OCI-LY3 (cell line): ENCODE data around the gene GSDME.

ENCODE experiments used
- EZH2phosphoT487 ChIP-seq: fragments of 200-600 bp; shearing (Covaris generic); IDR thresholded peaks from 2 replicates; pipeline ENCODE4 v1.6.1; 2018; ENCODE audit warnings: antibody characterized with exemption, mixed run types, low read depth
- TF ChIP-seq, protein P1 (sequence below): fragments of 200-600, 300-600 bp; sonication (generic); IDR thresholded peaks from 2 replicates; pipeline ENCODE4 v1.5.1; 2014; ENCODE audit warnings: antibody characterized with exemption, low read length, low read depth

- TF ChIP-seq, protein P1, sequence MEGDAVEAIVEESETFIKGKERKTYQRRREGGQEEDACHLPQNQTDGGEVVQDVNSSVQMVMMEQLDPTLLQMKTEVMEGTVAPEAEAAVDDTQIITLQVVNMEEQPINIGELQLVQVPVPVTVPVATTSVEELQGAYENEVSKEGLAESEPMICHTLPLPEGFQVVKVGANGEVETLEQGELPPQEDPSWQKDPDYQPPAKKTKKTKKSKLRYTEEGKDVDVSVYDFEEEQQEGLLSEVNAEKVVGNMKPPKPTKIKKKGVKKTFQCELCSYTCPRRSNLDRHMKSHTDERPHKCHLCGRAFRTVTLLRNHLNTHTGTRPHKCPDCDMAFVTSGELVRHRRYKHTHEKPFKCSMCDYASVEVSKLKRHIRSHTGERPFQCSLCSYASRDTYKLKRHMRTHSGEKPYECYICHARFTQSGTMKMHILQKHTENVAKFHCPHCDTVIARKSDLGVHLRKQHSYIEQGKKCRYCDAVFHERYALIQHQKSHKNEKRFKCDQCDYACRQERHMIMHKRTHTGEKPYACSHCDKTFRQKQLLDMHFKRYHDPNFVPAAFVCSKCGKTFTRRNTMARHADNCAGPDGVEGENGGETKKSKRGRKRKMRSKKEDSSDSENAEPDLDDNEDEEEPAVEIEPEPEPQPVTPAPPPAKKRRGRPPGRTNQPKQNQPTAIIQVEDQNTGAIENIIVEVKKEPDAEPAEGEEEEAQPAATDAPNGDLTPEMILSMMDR: no peak
- TF ChIP-seq EZH2phosphoT487: no peak
Measured at GRCh38 chr7:24703296-24703695, 54.0 kb downstream of the GSDME start.
